ENCODE measurements around the gene ACSL6.

The ACSL6 gene

GRCh38 chr5:131999441-132000240 is 11.8 kb downstream of the ACSL6 start:
- DNase-seq (ENCODE audit: low read depth): no peak

- DNase-seq (ENCODE audit: low read depth): no peak
Observed at GRCh38 chr5:131999041-131999440, 12.4 kb downstream of the ACSL6 start.

GRCh38 chr5:131998431-131999040 is 12.9 kb downstream of the ACSL6 start:
- DNase-seq (ENCODE audit: low read depth): no peak

GRCh38 chr5:131997727-131998117 is 13.7 kb downstream of the ACSL6 start:
- no peak for DNase-seq (ENCODE audit: low read depth)

- no peak for DNase-seq (ENCODE audit: low read depth)
Observed at GRCh38 chr5:131997026-131997726, 14.3 kb downstream of the ACSL6 start.

- DNase-seq (ENCODE audit: low read depth): no peak
Observed at GRCh38 chr5:131996210-131997025, 15.0 kb downstream of the ACSL6 start.

- DNase-seq (ENCODE audit: low read depth): no peak
Observed at GRCh38 chr5:131994533-131995226, 16.8 kb downstream of the ACSL6 start.

- no peak for DNase-seq (ENCODE audit: low read depth)
Observed at GRCh38 chr5:131994090-131994489, 17.4 kb downstream of the ACSL6 start.

GRCh38 chr5:131993676-131994075 is 17.8 kb downstream of the ACSL6 start:
- DNase-seq (ENCODE audit: low read depth): no peak

GRCh38 chr5:131992370-131992769 is 19.1 kb downstream of the ACSL6 start:
- DNase-seq (ENCODE audit: low read depth): no peak

- no peak for DNase-seq (ENCODE audit: low read depth)
Observed at GRCh38 chr5:131991593-131992324, 19.7 kb downstream of the ACSL6 start.

GRCh38 chr5:131990716-131991115 is 20.7 kb downstream of the ACSL6 start:
- DNase-seq (ENCODE audit: low read depth): no peak

GRCh38 chr5:131988601-131989000 is 22.9 kb downstream of the ACSL6 start:
- no peak for DNase-seq (ENCODE audit: low read depth)

GRCh38 chr5:131987251-131987650 is 24.2 kb downstream of the ACSL6 start:
- no peak for DNase-seq (ENCODE audit: low read depth)

- no peak for DNase-seq (ENCODE audit: low read depth)
Observed at GRCh38 chr5:131986161-131986912, 25.1 kb downstream of the ACSL6 start.

GRCh38 chr5:131984956-131985665 is 26.3 kb downstream of the ACSL6 start:
- no peak for DNase-seq (ENCODE audit: low read depth)

GRCh38 chr5:131983244-131983771 is 28.1 kb downstream of the ACSL6 start:
- peak; percentile 59 for DNase-seq (ENCODE audit: low read depth)

- no peak for DNase-seq (ENCODE audit: low read depth)
Observed at GRCh38 chr5:131981516-131981915, 29.9 kb downstream of the ACSL6 start.

GRCh38 chr5:131980696-131981095 is 30.8 kb downstream of the ACSL6 start:
- no peak for DNase-seq (ENCODE audit: low read depth)
